Measurements from ENCODE around the gene ATAT1.
A peak's percentile ranks its signal among the peaks of the same experiment; 100 is the strongest.
"Not testable (repeated sequence)": the region's sequence is repeated elsewhere in the genome, so short reads cannot be mapped to it uniquely, and the experiment has no call there.

ATAT1 gene

GRCh38 chr6:30647242-30648116 lies 20.8 kb downstream of the ATAT1 start:
- peak; percentile 50 to 67 for DNase-seq (ENCODE audit: low read depth in 1 of 2, low spot score in 1 of 2)

- DNase-seq (ENCODE audit: low read depth in 1 of 2, low spot score in 1 of 2): no peak
Observed at GRCh38 chr6:30651143-30651542, 24.5 kb downstream of the ATAT1 start.

- no peak for DNase-seq (ENCODE audit: low read depth in 1 of 2, low spot score in 1 of 2)
Observed at GRCh38 chr6:30654798-30655742, 28.4 kb downstream of the ATAT1 start.

GRCh38 chr6:30655743-30656094 lies 29.0 kb downstream of the ATAT1 start:
- DNase-seq (ENCODE audit: low read depth in 1 of 2, low spot score in 1 of 2): no peak

- DNase-seq (ENCODE audit: low read depth in 1 of 2, low spot score in 1 of 2): no peak
Observed at GRCh38 chr6:30656513-30656912, 29.8 kb downstream of the ATAT1 start.

GRCh38 chr6:30657454-30657853 lies 30.8 kb downstream of the ATAT1 start:
- no peak for DNase-seq (ENCODE audit: low read depth in 1 of 2, low spot score in 1 of 2)

- DNase-seq (ENCODE audit: low read depth in 1 of 2, low spot score in 1 of 2): not testable (repeated sequence)
Observed at GRCh38 chr6:30657922-30658321, 31.2 kb downstream of the ATAT1 start.

GRCh38 chr6:30664994-30665767 lies 38.5 kb downstream of the ATAT1 start:
- DNase-seq (ENCODE audit: low read depth in 1 of 2, low spot score in 1 of 2): no peak

GRCh38 chr6:30666300-30666699 lies 39.6 kb downstream of the ATAT1 start:
- DNase-seq (ENCODE audit: low read depth in 1 of 2, low spot score in 1 of 2): not testable (repeated sequence)

GRCh38 chr6:30670760-30671527 lies 44.3 kb downstream of the ATAT1 start:
- DNase-seq (ENCODE audit: low read depth in 1 of 2, low spot score in 1 of 2): no peak

- DNase-seq (ENCODE audit: low read depth in 1 of 2, low spot score in 1 of 2): peak; percentile 78 to 79
Observed at GRCh38 chr6:30672445-30673253, 46.0 kb downstream of the ATAT1 start, which contains the start of gene DHX16. TSS of gene DHX16 (minus strand) at chr6:30673006. CDS start at chr6:30672841, 165 bp downstream.

- DNase-seq (ENCODE audit: low read depth in 1 of 2, low spot score in 1 of 2): no peak
Observed at GRCh38 chr6:30676660-30677285, 50.1 kb downstream of the ATAT1 start.

- DNase-seq (ENCODE audit: low read depth in 1 of 2, low spot score in 1 of 2): peak; percentile 89 to 94
Observed at GRCh38 chr6:30678964-30679726, 52.5 kb downstream of the ATAT1 start.

GRCh38 chr6:30679765-30680535 lies 53.3 kb downstream of the ATAT1 start:
- no peak for DNase-seq (ENCODE audit: low read depth in 1 of 2, low spot score in 1 of 2)

- DNase-seq (ENCODE audit: low read depth in 1 of 2, low spot score in 1 of 2): no peak
Observed at GRCh38 chr6:30681766-30682142, 55.1 kb downstream of the ATAT1 start.

- peak; percentile 63 to 82 for DNase-seq (ENCODE audit: low read depth in 1 of 2, low spot score in 1 of 2)
Observed at GRCh38 chr6:30682143-30683117, 55.8 kb downstream of the ATAT1 start.
